WTC11 (cell line): ENCODE results near the gene CLIP1. TPM values are rescaled to one million over a fixed set of nuclear protein-coding genes. Genes with fewer than 3 reads are reported as not detected.

Source experiments
- AFF4 ChIP-seq: sonication (generic); formaldehyde crosslinking; IDR thresholded peaks from 2 replicates; pipeline ENCODE4 v1.8.1; 2023; ENCODE audit warnings: mild to moderate bottlenecking, missing genetic modification reagents, borderline replicate concordance
- ATF2 ChIP-seq: sonication (generic); formaldehyde crosslinking; IDR thresholded peaks from 2 replicates; pipeline ENCODE4 v1.8.1; 2022; ENCODE audit warnings: low read depth, missing genetic modification reagents, borderline replicate concordance
- ATF3 ChIP-seq: sonication (generic); formaldehyde crosslinking; conservative IDR thresholded peaks from 2 replicates; pipeline ENCODE4 v1.8.1; 2022; ENCODE audit warnings: mild to moderate bottlenecking, missing genetic modification reagents
- EMX1 ChIP-seq: fragments of 250-450 bp; sonication (Bioruptor Pico); IDR thresholded peaks from 2 replicates; pipeline ENCODE4 v1.8.0; 2021; ENCODE audit warnings: mild to moderate bottlenecking
- ESRRA ChIP-seq: sonication (generic); formaldehyde crosslinking; IDR thresholded peaks from 2 replicates; pipeline ENCODE4 v1.8.1; 2022; ENCODE audit warnings: mild to moderate bottlenecking, missing genetic modification reagents, borderline replicate concordance
- ETV6 ChIP-seq: sonication (generic); formaldehyde crosslinking; IDR thresholded peaks from 2 replicates; pipeline ENCODE4 v1.8.1; 2022; ENCODE audit warnings: mild to moderate bottlenecking, missing genetic modification reagents
- FOXK1 ChIP-seq: sonication (generic); formaldehyde crosslinking; IDR thresholded peaks from 2 replicates; pipeline ENCODE4 v1.8.0; 2022; ENCODE audit warnings: mild to moderate bottlenecking, moderate library complexity, missing genetic modification reagents
- GABPB1 ChIP-seq: sonication (generic); formaldehyde crosslinking; IDR thresholded peaks from 2 replicates; pipeline ENCODE4 v1.8.1; 2023; ENCODE audit warnings: mild to moderate bottlenecking, missing genetic modification reagents
- GRHL2 ChIP-seq: fragments of 250-450 bp; sonication (Bioruptor Pico); IDR thresholded peaks from 2 replicates; pipeline ENCODE4 v1.8.0; 2022; ENCODE audit warnings: mild to moderate bottlenecking, moderate library complexity; ENCODE audit not compliant: insufficient replicate concordance, severe bottlenecking
- GTF2I ChIP-seq: fragments of 250-450 bp; sonication (Bioruptor Pico); conservative IDR thresholded peaks from 2 replicates; pipeline ENCODE4 v1.4.0; 2021; ENCODE audit warnings: mild to moderate bottlenecking
- IRF1 ChIP-seq: sonication (generic); formaldehyde crosslinking; IDR thresholded peaks from 2 replicates; pipeline ENCODE4 v1.8.0; 2023; ENCODE audit warnings: missing genetic modification reagents
- IRF2 ChIP-seq: sonication (generic); formaldehyde crosslinking; IDR thresholded peaks from 2 replicates; pipeline ENCODE4 v1.8.0; 2022; ENCODE audit warnings: low read depth, missing genetic modification reagents, borderline replicate concordance
- KAT7 ChIP-seq: sonication (generic); formaldehyde crosslinking; IDR thresholded peaks from 2 replicates; pipeline ENCODE4 v1.8.1; 2023; ENCODE audit warnings: missing genetic modification reagents, mild to moderate bottlenecking, borderline replicate concordance
- MYBL2 ChIP-seq: sonication (generic); formaldehyde crosslinking; IDR thresholded peaks from 2 replicates; pipeline ENCODE4 v1.8.1; 2023; ENCODE audit warnings: mild to moderate bottlenecking, moderate library complexity, missing genetic modification reagents
- OVOL2 ChIP-seq: fragments of 250-450 bp; sonication (Bioruptor Pico); IDR thresholded peaks from 2 replicates; pipeline ENCODE4 v1.9.0; 2021; ENCODE audit warnings: mild to moderate bottlenecking, borderline replicate concordance
- PRDM15 ChIP-seq: sonication (generic); formaldehyde crosslinking; IDR thresholded peaks from 2 replicates; pipeline ENCODE4 v1.8.0; 2022; ENCODE audit warnings: missing genetic modification reagents
- STAT6 ChIP-seq: sonication (generic); formaldehyde crosslinking; conservative IDR thresholded peaks from 2 replicates; pipeline ENCODE4 v1.8.1; 2023; ENCODE audit warnings: mild to moderate bottlenecking, low read depth, missing genetic modification reagents, moderate library complexity
- ZNF121 ChIP-seq: sonication (generic); formaldehyde crosslinking; IDR thresholded peaks from 2 replicates; pipeline ENCODE4 v1.8.0; 2023; ENCODE audit warnings: missing genetic modification reagents
- ZNF281 ChIP-seq: sonication (generic); formaldehyde crosslinking; IDR thresholded peaks from 2 replicates; pipeline ENCODE4 v1.8.0; 2023; ENCODE audit warnings: mild to moderate bottlenecking, missing genetic modification reagents
- ZNF396 ChIP-seq: fragments of 250-450 bp; sonication (Bioruptor Pico); IDR thresholded peaks from 2 replicates; pipeline ENCODE4 v1.8.0; 2021; ENCODE audit warnings: mild to moderate bottlenecking, moderate library complexity, borderline replicate concordance
- ZNF671 ChIP-seq: fragments of 250-450 bp; sonication (Bioruptor Pico); IDR thresholded peaks from 2 replicates; pipeline ENCODE4 v1.8.0; 2021; ENCODE audit warnings: mild to moderate bottlenecking
- total RNA-seq: library from RNA; stranded (reverse); gene quantifications from 3 replicates; pipeline ENCODE4 v1.2.3, GENCODE V29; 2021

The CLIP1 gene
- total RNA-seq, 1 experiment from 2014 or later = 24.9 TPM

GRCh38 chr12:122266230-122266901, 156.1 kb downstream of the CLIP1 start, which contains the start of gene VPS33A (continued):
- TF ChIP-seq ZNF671 (CRISPR knock-in tag) (no peak), ATF3 (no peak), ETV6 (CRISPR knock-in tag) (peak; percentile 85; the same call in 1 of the 2 replicates), GTF2I (CRISPR knock-in tag) (no peak), OVOL2 (CRISPR knock-in tag) (no peak), EMX1 (CRISPR knock-in tag) (no peak), KAT7 (0 out of 2 replicates have a peak, but pooled peaks have one; percentile 87), FOXK1 (peak; percentile 99), IRF2 (CRISPR knock-in tag) (no peak), MYBL2 (CRISPR knock-in tag) (peak; percentile 76; the same call in 1 of the 2 replicates), ZNF121 (CRISPR knock-in tag) (no peak), PRDM15 (no peak; the same call in 1 of the 2 replicates), STAT6 (CRISPR knock-in tag) (no peak), ZNF396 (CRISPR knock-in tag) (no peak), GRHL2 (no peak), IRF1 (CRISPR knock-in tag) (no peak), GABPB1 (no peak; the same call in none of the 2 replicates), ZNF281 (CRISPR knock-in tag) (no peak; the same call in 1 of the 2 replicates), ESRRA (CRISPR knock-in tag) (0 out of 2 replicates have a peak, but pooled peaks have one; percentile 8), AFF4 (CRISPR knock-in tag) (no peak), ATF2 (CRISPR knock-in tag) (no peak)
